ENCODE results near the gene CTNNA1. TPM values are rescaled to one million over a fixed set of nuclear protein-coding genes. Genes with fewer than 3 reads are reported as not detected.
"Not testable (repeated sequence)": the region's sequence is repeated elsewhere in the genome, so short reads cannot be mapped to it uniquely, and the experiment has no call there.

Gene CTNNA1
- total RNA-seq, 1 donor from 2014 or later: 331 TPM

DNA sequence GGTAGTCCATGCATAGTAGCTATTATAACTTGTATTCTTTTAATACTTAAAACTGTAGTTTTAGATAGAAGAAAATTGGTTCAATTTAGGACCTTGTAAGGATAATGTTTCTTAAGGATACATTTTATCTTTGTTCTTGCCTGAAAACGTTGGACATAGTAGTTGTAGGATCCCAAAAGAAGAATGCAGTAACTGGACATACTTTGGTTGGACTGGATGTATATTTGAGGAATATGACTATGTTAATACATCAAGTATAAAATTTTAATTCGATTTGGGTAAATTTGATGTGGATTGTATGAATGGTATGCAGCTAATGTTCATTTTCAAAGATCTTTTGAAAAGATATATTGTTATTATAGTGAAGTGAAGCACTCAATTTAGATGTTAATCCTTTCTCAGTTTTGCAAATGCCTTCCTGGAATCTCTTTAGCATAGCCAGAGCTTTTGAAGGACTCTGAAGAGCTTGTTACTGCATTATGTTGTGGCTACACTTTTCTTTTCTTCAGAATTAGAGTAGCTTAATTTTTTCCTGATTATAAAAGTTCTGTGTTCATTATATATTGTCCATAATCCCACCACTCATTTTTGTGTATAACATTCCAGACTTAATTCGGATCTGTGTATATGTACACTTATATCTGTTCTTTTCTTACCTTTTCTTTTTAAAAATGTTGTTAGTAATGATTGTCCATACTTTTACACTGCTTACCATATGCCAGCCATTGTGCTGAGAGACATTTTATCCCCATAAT lies 80.7 kb downstream of the CTNNA1 start:
- TF ChIP-seq, protein P1, sequence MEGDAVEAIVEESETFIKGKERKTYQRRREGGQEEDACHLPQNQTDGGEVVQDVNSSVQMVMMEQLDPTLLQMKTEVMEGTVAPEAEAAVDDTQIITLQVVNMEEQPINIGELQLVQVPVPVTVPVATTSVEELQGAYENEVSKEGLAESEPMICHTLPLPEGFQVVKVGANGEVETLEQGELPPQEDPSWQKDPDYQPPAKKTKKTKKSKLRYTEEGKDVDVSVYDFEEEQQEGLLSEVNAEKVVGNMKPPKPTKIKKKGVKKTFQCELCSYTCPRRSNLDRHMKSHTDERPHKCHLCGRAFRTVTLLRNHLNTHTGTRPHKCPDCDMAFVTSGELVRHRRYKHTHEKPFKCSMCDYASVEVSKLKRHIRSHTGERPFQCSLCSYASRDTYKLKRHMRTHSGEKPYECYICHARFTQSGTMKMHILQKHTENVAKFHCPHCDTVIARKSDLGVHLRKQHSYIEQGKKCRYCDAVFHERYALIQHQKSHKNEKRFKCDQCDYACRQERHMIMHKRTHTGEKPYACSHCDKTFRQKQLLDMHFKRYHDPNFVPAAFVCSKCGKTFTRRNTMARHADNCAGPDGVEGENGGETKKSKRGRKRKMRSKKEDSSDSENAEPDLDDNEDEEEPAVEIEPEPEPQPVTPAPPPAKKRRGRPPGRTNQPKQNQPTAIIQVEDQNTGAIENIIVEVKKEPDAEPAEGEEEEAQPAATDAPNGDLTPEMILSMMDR (conservative IDR thresholded peaks at IDR 0.05; ENCODE audit: low read depth, low read length): no peak
- no peak for DNase-seq (ENCODE audit: low read depth)
- H3K4me3 ChIP-seq (ENCODE audit: low read depth, low read length): no peak overlapping the region

DNA sequence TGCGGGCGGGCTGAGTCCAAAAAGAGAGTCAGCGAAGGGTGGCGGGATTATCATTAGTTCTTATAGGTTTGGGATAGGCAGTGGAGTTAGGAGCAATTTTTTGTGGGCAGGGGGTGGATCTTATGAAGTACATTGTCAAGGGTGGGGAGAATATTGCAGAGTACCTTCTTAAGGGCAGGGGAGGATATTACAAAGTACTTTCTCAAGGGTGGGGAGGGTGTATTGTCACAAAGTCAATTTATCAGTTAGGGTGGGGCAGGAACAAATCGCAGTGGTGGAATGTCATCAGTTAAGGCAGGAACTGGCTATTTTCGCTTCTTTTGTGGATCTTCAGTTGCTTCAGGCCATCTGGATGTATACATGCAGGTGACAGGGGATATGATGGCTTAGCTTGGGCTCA lies 81.6 kb downstream of the CTNNA1 start:
- not testable (repeated sequence) for H3K4me3 ChIP-seq (ENCODE audit: low read depth, low read length); DNase-seq (ENCODE audit: low read depth)

DNA sequence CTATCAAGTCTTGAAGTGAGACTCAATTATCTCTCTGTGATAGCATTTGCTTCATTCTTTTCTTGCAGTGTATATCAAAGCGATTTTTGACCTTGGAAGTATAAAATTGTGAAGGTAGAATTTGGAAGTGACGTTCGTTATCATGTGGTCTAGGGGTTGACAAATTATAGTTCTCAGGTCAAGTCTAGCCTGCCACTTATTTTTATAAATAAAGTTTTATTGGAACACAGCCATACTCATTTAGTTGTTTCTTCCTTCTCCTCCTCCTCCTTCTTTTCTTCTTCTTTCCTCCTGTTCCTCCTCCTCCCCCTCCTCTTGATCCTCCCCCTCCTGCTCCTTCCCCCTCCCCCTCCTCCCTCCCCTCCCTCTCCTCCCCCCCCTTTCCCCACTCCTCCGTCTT lies 83.9 kb downstream of the CTNNA1 start:
- DNase-seq (ENCODE audit: low read depth): no peak
- no peak overlapping the region for H3K4me3 ChIP-seq (ENCODE audit: low read depth, low read length)
- TF ChIP-seq, protein P1 (conservative IDR thresholded peaks at IDR 0.05; ENCODE audit: low read depth, low read length): no peak

DNA sequence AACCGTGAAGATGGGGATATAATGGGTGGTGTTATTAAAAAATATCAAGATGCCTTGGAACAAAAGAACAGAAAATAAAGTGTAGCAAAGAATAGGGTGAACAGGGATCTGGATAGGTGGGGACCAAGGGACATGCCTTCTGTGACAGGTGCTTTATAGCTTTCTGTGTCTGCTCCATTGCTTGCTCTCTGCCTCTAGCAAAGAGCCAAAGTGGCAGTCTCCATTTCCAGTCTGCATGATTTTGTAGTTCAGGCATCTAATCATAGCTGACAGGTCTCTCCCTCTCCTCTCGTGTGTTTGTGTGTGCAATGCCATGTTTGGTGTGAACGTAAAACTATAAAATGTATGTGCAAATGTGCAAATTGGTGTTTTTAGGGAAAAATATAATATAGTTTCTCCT lies 86.9 kb downstream of the CTNNA1 start:
- TF ChIP-seq, protein P1 (conservative IDR thresholded peaks at IDR 0.05; ENCODE audit: low read depth, low read length): no peak
- no peak overlapping the region for H3K4me3 ChIP-seq (ENCODE audit: low read depth, low read length)
- DNase-seq (ENCODE audit: low read depth): no peak

DNA sequence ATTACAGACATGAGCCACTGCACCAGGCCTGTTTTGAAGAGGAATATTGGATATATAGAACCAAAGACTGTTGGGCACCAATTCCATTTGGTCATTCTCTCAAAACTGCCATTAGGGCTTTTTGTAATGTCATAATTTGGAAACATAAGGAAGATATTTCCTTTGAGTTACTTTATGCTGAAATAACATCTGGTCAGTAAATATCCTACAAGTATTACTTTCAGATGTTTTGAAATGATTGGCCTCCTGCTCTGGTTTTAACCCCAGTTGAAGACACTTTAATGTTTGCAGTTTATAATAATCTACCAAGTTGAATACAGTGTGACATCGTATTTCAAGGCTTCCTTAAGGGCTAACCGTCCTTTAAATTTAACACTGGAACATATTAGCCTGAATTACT lies 88.3 kb downstream of the CTNNA1 start:
- TF ChIP-seq, protein P1 (conservative IDR thresholded peaks at IDR 0.05; ENCODE audit: low read depth, low read length): no peak
- no peak for DNase-seq (ENCODE audit: low read depth)
- H3K4me3 ChIP-seq (ENCODE audit: low read depth, low read length): no peak overlapping the region

DNA sequence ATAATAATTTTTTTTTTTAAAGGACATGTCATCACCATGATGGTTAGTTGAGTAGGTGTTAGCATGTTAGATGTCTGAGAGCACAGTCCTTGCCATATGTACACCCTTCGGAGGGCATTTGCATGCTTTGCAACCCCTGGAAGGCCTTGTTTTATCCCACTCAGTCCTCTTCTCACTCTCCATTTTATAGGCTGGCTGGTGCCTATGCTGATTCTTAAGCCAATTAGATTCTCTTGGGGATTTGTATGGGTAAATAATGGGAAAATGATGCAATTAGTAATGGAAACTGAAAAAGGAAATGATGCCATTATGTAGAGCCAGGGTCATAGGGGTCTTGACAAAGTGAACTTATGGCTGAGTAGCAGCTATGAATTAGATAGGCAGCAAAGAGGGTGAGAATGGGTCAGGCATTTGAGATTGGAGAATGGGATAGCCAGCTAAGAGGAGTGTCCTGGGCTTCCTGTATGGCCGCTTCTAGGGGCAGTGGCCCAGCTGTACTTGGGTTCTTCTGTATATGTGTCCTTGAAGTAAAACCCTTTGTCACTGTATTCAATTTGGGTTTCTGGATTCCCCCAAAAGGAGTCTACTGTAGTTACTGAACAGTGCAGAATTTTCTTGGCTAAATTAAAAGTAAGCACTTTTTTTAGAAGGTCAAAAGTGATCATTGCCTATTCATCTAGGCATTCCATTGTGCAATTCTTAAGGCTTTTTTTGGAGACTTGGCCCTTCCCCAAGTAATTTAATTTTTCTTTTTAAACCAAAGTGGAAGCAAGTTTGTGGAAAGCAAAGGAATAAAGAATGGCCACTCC lies 90.3 kb downstream of the CTNNA1 start:
- TF ChIP-seq, protein P1 (conservative IDR thresholded peaks at IDR 0.05; ENCODE audit: low read depth, low read length): no peak
- DNase-seq (ENCODE audit: low read depth): no peak
- no peak overlapping the region for H3K4me3 ChIP-seq (ENCODE audit: low read depth, low read length)

DNA sequence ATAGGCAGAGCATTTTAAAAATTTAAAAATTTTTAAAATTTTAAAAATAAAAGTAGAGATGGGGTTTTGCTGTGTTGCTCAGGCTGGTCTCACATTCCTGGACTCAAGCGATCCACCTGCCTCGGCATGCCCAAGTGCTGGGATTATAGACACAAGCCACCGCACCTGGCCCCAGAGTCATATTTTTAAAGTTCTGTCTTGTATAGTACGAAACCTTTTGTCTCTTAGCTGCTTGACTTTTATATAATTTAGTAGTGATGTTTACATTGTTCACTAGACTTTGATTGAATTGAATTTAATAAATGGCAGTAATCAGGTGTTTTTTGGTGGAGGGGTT lies 90.9 kb downstream of the CTNNA1 start:
- DNase-seq (ENCODE audit: low read depth): no peak
- TF ChIP-seq, protein P1 (conservative IDR thresholded peaks at IDR 0.05; ENCODE audit: low read depth, low read length): no peak

More for the DNA sequence above, 90.9 kb downstream of the CTNNA1 start:
- H3K4me3 ChIP-seq (ENCODE audit: low read depth, low read length): no peak overlapping the region

All from epithelial cell of proximal tubule (primary cell).